NCI-H524 treated with DMSO at 0.1 percent for 48 hours (cell line): ENCODE data around the gene SMARCAL1.

ENCODE experiments used
- DNase-seq: peaks from one replicate; lab custom pipeline; 2025; lab: John Stamatoyannopoulos, UW

The SMARCAL1 gene

GRCh38 chr2:216426938-216427337 lies 14.7 kb downstream of the SMARCAL1 start:
- DNase-seq: no peak

DNA sequence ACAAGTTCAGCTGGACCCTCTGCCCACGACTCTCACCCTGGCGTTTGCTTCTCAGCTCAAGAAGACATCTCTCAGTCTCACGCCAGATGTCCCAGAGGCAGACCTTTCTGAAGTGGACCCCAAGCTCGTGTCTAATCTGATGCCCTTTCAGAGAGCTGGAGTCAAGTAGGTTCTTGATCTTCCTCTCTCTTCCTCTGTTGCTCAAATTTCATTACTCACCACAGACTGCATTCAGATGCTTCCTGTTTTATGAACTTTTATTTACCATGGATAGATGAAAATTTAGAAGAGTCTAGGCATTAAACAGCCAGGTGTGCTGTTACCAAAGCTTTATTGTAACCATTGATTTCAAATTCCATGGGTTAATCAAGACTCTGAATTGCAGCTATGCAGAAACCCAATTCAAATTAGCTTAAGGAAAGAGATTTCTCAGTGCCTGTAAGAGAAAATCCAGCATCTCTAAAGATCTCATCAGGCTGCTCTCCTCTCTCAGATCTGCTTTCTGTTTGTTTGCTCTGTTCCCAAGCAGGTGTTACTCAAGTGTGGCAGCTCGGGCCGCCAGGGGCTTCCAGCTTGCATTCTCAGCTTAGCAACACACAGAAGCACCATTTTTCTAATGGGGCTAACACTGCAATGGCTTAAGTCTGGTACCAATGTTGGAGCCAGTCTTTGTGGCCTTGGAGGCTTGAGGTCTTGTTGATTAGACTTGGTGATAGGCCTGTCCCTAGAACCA lies 16.5 kb downstream of the SMARCAL1 start:
- no peak for DNase-seq

- no peak for DNase-seq
Measured at GRCh38 chr2:216429428-216429827, 17.1 kb downstream of the SMARCAL1 start.

GRCh38 chr2:216430811-216431530 lies 18.7 kb downstream of the SMARCAL1 start:
- no peak for DNase-seq

GRCh38 chr2:216431531-216431856 lies 19.2 kb downstream of the SMARCAL1 start:
- no peak for DNase-seq

DNA sequence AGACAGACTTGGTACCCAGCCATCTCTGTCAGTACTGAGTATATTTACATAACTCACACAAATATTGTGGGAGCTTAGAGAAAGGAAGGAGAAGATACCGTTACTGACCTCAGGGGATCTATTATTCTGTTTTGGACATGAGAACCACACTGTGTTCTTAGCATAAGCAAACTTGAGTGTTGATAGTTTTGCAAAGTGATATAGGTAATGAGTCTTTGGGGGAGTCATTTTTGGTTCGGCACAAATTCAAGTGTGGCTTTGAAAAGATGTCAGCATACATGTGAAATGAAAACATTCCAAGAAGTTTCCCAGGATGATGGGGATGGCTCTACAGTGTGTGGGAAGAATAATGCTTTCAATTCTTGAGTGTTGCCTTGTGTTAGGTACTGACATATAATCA lies 24.1 kb downstream of the SMARCAL1 start:
- no peak for DNase-seq

DNA sequence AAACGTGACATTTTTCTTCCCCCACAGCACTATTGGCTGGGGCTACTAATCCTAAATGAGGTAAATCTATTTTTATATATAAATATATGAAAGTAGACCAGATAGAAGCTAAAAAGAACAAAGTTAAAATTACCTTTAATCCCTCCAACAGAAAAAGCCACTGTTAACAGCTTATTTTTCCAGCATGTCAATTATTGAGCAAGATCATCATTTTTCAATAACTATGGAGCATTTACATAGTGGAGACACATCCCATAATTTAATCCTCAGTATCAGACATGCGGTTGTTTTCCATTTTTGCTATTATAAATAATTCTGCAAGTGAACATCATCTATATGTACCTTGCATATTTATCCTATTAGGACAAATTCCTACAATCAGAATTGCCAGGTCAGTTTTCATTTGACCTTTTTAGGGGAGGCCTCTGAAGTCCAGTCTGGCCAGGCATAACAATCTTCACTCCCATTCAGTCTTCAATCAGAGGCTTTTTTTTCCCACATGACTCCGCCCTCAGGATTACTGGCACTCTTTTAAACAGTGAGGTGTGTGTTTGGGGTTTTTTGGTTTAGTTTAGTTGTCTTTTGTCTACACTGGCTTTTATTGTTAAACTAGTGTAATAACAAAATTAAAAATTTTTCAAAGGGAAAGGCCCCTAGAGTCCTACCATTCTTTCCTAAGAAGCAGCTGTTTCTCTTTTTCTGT lies 29.2 kb downstream of the SMARCAL1 start:
- DNase-seq: no peak

- DNase-seq: no peak
Measured at GRCh38 chr2:216445501-216445900, 33.2 kb downstream of the SMARCAL1 start.

- DNase-seq: no peak
Measured at GRCh38 chr2:216446343-216446742, 34.1 kb downstream of the SMARCAL1 start.

- no peak for DNase-seq
Measured at GRCh38 chr2:216447293-216447692, 35.0 kb downstream of the SMARCAL1 start.

- no peak for DNase-seq
Measured at GRCh38 chr2:216448829-216449228, 36.5 kb downstream of the SMARCAL1 start.

DNA sequence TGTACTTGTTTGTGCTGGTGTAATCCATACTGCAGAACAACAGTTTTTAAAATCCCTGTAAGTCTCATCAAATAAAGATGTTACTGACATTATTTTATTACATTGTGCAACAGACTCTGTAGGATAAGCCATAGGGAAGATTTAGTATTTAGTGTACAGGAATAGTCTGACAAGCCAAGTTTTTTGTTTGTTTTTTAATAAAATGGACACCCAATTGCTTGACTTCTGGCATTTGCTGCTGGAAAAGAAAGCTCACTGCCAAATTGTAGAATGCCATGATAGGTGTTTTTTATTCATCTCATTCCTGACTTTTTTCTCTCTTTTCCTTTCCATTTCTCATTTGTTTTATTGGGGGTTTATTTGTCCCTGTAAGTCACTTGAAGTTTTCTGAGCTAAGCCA lies 38.1 kb downstream of the SMARCAL1 start:
- DNase-seq: no peak

GRCh38 chr2:216450784-216451183 lies 38.5 kb downstream of the SMARCAL1 start:
- no peak for DNase-seq

GRCh38 chr2:216453955-216454614 lies 41.8 kb downstream of the SMARCAL1 start:
- DNase-seq: no peak

DNA sequence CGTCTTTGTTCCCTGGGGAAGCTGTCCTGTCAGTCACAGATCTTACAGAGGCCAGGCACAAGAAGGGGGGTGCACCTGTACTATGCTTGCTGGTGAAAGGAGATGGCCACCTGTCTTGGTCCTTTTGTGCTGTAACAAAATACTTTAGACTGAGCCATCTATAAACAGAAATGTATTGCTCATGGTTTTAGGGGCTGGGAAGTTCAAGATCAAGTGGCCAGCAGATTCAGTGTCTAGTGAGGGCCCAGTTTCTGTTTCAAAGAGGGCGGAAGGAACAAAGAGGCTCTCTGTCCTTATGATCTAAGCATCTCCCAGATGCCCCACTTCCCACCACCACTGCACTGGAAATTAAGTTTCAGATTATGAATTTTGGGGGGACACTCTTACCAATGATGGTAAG lies 50.9 kb downstream of the SMARCAL1 start:
- no peak for DNase-seq

DNA sequence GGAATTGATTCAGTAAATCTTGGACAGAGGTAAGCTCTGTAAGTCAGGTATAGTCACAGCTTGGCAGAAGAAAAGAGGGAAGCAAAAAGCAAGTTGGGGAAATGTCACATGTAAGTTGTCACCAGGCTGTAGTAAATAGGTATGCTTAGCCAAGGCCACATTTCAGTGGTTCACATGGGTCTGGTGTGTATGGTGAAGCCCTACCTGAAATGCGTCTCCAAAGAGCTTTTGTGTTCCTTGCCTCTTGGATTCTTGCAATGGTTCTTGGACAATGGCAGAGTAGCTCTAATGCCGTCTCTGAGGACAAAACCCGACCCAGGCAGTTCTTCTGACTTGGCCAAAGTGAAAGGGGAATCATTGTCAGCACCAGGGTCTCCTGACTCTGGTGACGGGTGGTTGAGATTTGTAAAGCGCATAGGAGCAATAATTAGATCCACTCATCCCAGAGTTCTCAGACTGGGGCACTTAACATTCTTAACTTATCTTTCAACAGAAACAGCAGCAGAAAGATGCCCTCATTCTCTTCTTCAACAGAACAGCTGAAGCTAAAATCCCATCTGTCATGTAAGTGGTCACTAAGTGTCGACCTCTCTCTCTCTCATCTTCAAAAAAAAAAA lies 51.9 kb downstream of the SMARCAL1 start:
- peak; percentile 42 for DNase-seq

DNA sequence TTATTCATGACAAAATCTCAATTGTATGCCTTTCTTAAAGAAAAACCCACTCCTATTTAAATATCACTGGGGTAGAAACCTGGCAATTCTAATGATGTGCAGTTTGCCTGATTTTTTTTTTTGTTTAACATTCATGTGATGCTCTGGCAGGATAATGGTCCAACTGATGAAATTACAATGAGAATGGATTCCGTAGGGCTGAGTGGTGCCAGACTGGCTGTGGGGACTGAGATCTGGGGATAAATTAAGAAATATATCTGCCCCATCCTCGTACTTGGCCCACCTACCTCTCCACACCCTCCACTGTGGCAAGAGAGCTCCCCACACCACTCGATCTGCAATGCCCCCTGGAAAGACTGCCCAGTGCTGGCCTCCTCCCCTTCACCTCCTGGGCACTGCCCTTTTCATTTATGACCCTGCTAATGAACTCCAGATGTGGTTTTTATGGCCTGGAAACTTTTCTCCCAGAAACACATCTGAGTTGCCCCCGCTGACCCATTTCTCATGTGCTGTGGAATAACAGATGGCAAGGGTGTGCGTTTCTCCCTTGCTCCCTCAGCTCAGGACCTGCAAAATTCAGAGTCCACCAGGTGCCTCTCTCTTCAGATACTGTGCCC lies 53.4 kb downstream of the SMARCAL1 start:
- no peak for DNase-seq

DNA sequence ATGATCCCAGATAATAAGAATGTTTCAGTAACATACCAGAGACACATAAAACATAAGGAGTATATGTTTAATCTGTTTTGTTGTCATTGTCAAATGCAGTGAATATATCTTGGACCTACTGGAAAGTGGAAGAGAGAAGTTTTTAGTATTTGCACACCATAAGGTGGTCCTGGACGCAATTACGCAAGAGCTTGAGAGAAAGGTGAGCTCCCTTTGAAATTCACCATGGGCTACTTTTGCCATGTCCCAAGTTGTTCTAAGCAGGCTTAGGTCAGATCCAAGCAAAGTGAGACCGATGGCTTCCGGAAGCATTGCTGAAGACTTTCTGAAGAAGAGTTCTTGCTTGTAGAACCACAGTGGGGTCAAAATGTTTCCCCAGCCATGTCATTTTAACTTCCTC lies 55.6 kb downstream of the SMARCAL1 start:
- DNase-seq: no peak

GRCh38 chr2:216469661-216470060 lies 57.4 kb downstream of the SMARCAL1 start:
- no peak for DNase-seq

- DNase-seq: no peak
Measured at GRCh38 chr2:216473187-216473586, 60.9 kb downstream of the SMARCAL1 start.

- DNase-seq: no peak
Measured at GRCh38 chr2:216474925-216475670, 62.8 kb downstream of the SMARCAL1 start.
